ENCODE results near the gene OLA1. TPM values are rescaled to one million over a fixed set of nuclear protein-coding genes. Genes with fewer than 3 reads are reported as not detected.

The OLA1 gene
- total RNA-seq, 4 donors from 2014 or later: 75.4 to 111 (median 92.8) TPM

- TF ChIP-seq POLR2A (IDR thresholded peaks at IDR 0.05) (no peak), CTCF (IDR thresholded peaks at IDR 0.05 in 4 of 5, conservative IDR thresholded peaks at IDR 0.05 in 1 of 5) (no peak)
- ATAC-seq: no peak
- DNase-seq: no peak
- Histone ChIP-seq H3K4me3 (no peak overlapping the region), H3K36me3 (no peaks in the 10 kb centered on the region), H3K27me3 (no peaks in the 10 kb centered on the region), H3K4me1 (no peaks in the 10 kb centered on the region), H3K27ac (no peak overlapping the region), H3K9me3 (no peaks in the 10 kb centered on the region)
- in situ Hi-C loops (cut with MboI; ENCODE audit: low sequenced_read_pairs in 4 of 4) (loop anchor here in 3 of 4 donors (25.0 kb wide), 1 partner anchor 656 kb away; no protein-coding TSS in a partner anchor), intact Hi-C loops (cut with DNase I; ENCODE audit: low total_unique reads) (no loop called here)
Observed at GRCh38 chr2:174067815-174068214, 180.5 kb downstream of the OLA1 start.

DNA sequence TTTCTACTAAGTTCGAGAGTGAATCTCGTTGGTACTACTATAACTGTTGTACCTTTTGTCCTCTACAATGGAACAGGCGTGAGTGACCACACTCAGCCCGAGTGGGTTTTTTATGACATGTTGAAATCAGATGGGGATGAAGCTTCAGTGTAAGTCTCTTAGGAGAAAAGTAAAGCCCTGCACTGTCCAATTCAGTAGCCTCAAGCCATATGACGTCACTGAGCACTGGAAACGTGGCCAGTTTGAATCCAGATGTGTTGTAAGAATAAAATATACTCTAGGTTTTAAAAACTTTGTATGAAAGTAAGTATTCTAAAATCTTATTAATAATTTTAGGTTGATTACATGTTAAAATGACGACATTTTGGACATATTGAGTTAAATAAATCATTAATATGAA lies 181.5 kb downstream of the OLA1 start:
- Histone ChIP-seq H3K9me3 (no peaks in the 10 kb centered on the region), H3K36me3 (no peaks in the 10 kb centered on the region), H3K4me3 (no peak overlapping the region), H3K27ac (no peak overlapping the region), H3K4me1 (no peaks in the 10 kb centered on the region), H3K27me3 (no peaks in the 10 kb centered on the region)
- no peak for DNase-seq
- intact Hi-C loops (cut with DNase I; ENCODE audit: low total_unique reads): no loop called here
- TF ChIP-seq CTCF (IDR thresholded peaks at IDR 0.05 in 4 of 5, conservative IDR thresholded peaks at IDR 0.05 in 1 of 5) (no peak), POLR2A (IDR thresholded peaks at IDR 0.05) (no peak)
- no peak for ATAC-seq
- in situ Hi-C loops (cut with MboI; ENCODE audit: low sequenced_read_pairs in 4 of 4): loop anchor here in 3 of 4 donors (25.0 kb wide), 1 partner anchor 655 kb away; no protein-coding TSS in a partner anchor

GRCh38 chr2:174063492-174064092 lies 184.7 kb downstream of the OLA1 start:
- ATAC-seq: no peak
- TF ChIP-seq CTCF (IDR thresholded peaks at IDR 0.05 in 4 of 5, conservative IDR thresholded peaks at IDR 0.05 in 1 of 5) (no peak), POLR2A (IDR thresholded peaks at IDR 0.05) (no peak)
- in situ Hi-C loops (cut with MboI; ENCODE audit: low sequenced_read_pairs in 4 of 4) (loop anchor here in 3 of 4 donors (25.0 kb wide), 1 partner anchor 651 kb away; no protein-coding TSS in a partner anchor), intact Hi-C loops (cut with DNase I; ENCODE audit: low total_unique reads) (no loop called here)
- Histone ChIP-seq H3K4me3 (no peak overlapping the region), H3K9me3 (no peaks in the 10 kb centered on the region), H3K4me1 (no peaks in the 10 kb centered on the region), H3K27me3 (no peaks in the 10 kb centered on the region), H3K27ac (no peak overlapping the region), H3K36me3 (no peaks in the 10 kb centered on the region)
- DNase-seq: no peak

GRCh38 chr2:174062934-174063333 lies 185.4 kb downstream of the OLA1 start:
- TF ChIP-seq CTCF (IDR thresholded peaks at IDR 0.05 in 4 of 5, conservative IDR thresholded peaks at IDR 0.05 in 1 of 5) (no peak), POLR2A (IDR thresholded peaks at IDR 0.05) (no peak)
- Histone ChIP-seq H3K9me3 (no peaks in the 10 kb centered on the region), H3K4me1 (no peaks in the 10 kb centered on the region), H3K4me3 (no peak overlapping the region), H3K36me3 (no peaks in the 10 kb centered on the region), H3K27me3 (no peaks in the 10 kb centered on the region), H3K27ac (no peak overlapping the region)
- no peak for ATAC-seq
- no peak for DNase-seq
- in situ Hi-C loops (cut with MboI; ENCODE audit: low sequenced_read_pairs in 4 of 4) (loop anchor here in 3 of 4 donors (25.0 kb wide), 1 partner anchor 651 kb away; no protein-coding TSS in a partner anchor), intact Hi-C loops (cut with DNase I; ENCODE audit: low total_unique reads) (no loop called here)
